ENCODE data around the gene HCFC1.

GRCh38 chrX:154011376-154012335 is 40.0 kb upstream of the HCFC1 start:
- TF ChIP-seq, protein P1, sequence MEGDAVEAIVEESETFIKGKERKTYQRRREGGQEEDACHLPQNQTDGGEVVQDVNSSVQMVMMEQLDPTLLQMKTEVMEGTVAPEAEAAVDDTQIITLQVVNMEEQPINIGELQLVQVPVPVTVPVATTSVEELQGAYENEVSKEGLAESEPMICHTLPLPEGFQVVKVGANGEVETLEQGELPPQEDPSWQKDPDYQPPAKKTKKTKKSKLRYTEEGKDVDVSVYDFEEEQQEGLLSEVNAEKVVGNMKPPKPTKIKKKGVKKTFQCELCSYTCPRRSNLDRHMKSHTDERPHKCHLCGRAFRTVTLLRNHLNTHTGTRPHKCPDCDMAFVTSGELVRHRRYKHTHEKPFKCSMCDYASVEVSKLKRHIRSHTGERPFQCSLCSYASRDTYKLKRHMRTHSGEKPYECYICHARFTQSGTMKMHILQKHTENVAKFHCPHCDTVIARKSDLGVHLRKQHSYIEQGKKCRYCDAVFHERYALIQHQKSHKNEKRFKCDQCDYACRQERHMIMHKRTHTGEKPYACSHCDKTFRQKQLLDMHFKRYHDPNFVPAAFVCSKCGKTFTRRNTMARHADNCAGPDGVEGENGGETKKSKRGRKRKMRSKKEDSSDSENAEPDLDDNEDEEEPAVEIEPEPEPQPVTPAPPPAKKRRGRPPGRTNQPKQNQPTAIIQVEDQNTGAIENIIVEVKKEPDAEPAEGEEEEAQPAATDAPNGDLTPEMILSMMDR (IDR thresholded peaks at IDR 0.05): no peak
- no peak for TF ChIP-seq POLR2A (IDR thresholded peaks at IDR 0.05)
